Mesenchymal stem cell (in vitro differentiated cells and primary cell): ENCODE measurements around the gene MAU2. TPM values are rescaled to one million over a fixed set of nuclear protein-coding genes. Genes with fewer than 3 reads are reported as not detected.

Source experiments
- DNase-seq: peaks from one replicate; pipeline ENCODE4 v3.0.0-alpha.2; 2013
- H2AFZ ChIP-seq: one replicate; pipeline ENCODE4 v1.6.1; 2013; ENCODE audit warnings: low read depth, mild to moderate bottlenecking, control low read depth, inconsistent platforms, low read length, moderate library complexity
- H2AK5ac ChIP-seq: 2 replicates; pipeline ENCODE4 v1.6.1; 2013; ENCODE audit warnings: low read length, moderate library complexity, mild to moderate bottlenecking, inconsistent platforms; ENCODE audit not compliant: severe bottlenecking
- H2BK120ac ChIP-seq: one replicate; pipeline ENCODE4 v1.6.1; 2013; ENCODE audit warnings: low read depth, mild to moderate bottlenecking, inconsistent platforms, low read length, moderate library complexity
- H2BK12ac ChIP-seq, 2 experiments: one replicate each; pipeline ENCODE4 v1.6.1; 2013; ENCODE audit warnings: inconsistent platforms in 2 of 2, low read length in 2 of 2, mild to moderate bottlenecking in 2 of 2, moderate library complexity in 2 of 2, control low read depth in 1 of 2
- H2BK15ac ChIP-seq: one replicate; pipeline ENCODE4 v1.6.1; 2013; ENCODE audit warnings: mild to moderate bottlenecking, low read depth, inconsistent platforms; ENCODE audit not compliant: poor library complexity, severe bottlenecking
- H2BK5ac ChIP-seq: 2 replicates; pipeline ENCODE4 v1.6.1; 2013; ENCODE audit warnings: low read depth, mild to moderate bottlenecking, low read length, control low read depth, inconsistent platforms; ENCODE audit not compliant: poor library complexity, severe bottlenecking
- H3K14ac ChIP-seq, 2 experiments: one replicate each; pipeline ENCODE4 v1.6.1; 2013; ENCODE audit warnings: inconsistent platforms in 2 of 2, low read length in 2 of 2, control low read depth in 1 of 2, mild to moderate bottlenecking in 1 of 2, moderate library complexity in 1 of 2
- H3K18ac ChIP-seq, 2 experiments: one replicate each; pipeline ENCODE4 v1.6.1; 2013; ENCODE audit warnings: inconsistent platforms in 2 of 2, low read length in 2 of 2, control low read depth in 1 of 2, low read depth in 1 of 2, mild to moderate bottlenecking in 1 of 2
- H3K23ac ChIP-seq, 2 experiments: one replicate each; pipeline ENCODE4 v1.6.1; 2013; ENCODE audit warnings: inconsistent platforms in 2 of 2, low read length in 2 of 2, mild to moderate bottlenecking in 2 of 2, moderate library complexity in 2 of 2, control low read depth in 1 of 2
- H3K27ac ChIP-seq: 2 replicates; pipeline ENCODE4 v1.5.1; 2013; ENCODE audit warnings: mild to moderate bottlenecking, moderate library complexity, low read length, control low read depth, inconsistent platforms; ENCODE audit not compliant: poor library complexity, severe bottlenecking
- H3K27me3 ChIP-seq, 2 experiments: 2 replicates each; pipeline versions ENCODE4 v1.6.1 to v1.7.0; 2013; ENCODE audit warnings: low read length in 2 of 2, mild to moderate bottlenecking in 2 of 2, moderate library complexity in 2 of 2, control low read depth in 1 of 2, inconsistent platforms in 1 of 2; ENCODE audit not compliant: control insufficient read depth in 1 of 2, insufficient read depth in 1 of 2
- H3K36me3 ChIP-seq, 2 experiments: 2 replicates each; pipeline versions ENCODE4 v1.6.1 to v1.7.0; 2013; ENCODE audit warnings: low read length in 2 of 2, control low read depth in 1 of 2, inconsistent platforms in 1 of 2, low read depth in 1 of 2, mild to moderate bottlenecking in 1 of 2; ENCODE audit not compliant: insufficient read depth in 2 of 2, control insufficient read depth in 1 of 2
- H3K4ac ChIP-seq, 2 experiments: one replicate each; pipeline ENCODE4 v1.6.1; 2013; ENCODE audit warnings: inconsistent platforms in 2 of 2, low read length in 2 of 2, mild to moderate bottlenecking in 2 of 2, moderate library complexity in 2 of 2, control low read depth in 1 of 2, low read depth in 1 of 2
- H3K4me1 ChIP-seq: 2 replicates; pipeline ENCODE4 v1.6.1; 2013; ENCODE audit warnings: low read depth, low read length, control low read depth; ENCODE audit not compliant: control insufficient read depth, insufficient read depth
- H3K4me2 ChIP-seq: 2 replicates; pipeline ENCODE4 v1.6.1; 2013; ENCODE audit warnings: low read length, mild to moderate bottlenecking, inconsistent platforms; ENCODE audit not compliant: poor library complexity, severe bottlenecking
- H3K4me3 ChIP-seq, 2 experiments: 2 replicates each; pipeline versions ENCODE4 v1.5.1 to v1.7.0; 2013; ENCODE audit warnings: low read length in 2 of 2, mild to moderate bottlenecking in 2 of 2, control low read depth in 1 of 2, low read depth in 1 of 2; ENCODE audit not compliant: insufficient read depth in 1 of 2
- H3K79me1 ChIP-seq: replicated peaks from 2 replicates; pipeline ENCODE4 v1.6.1; 2013; ENCODE audit warnings: mild to moderate bottlenecking, control low read depth, low read length, inconsistent platforms; ENCODE audit not compliant: poor library complexity, severe bottlenecking
- H3K9ac ChIP-seq: 2 replicates; pipeline ENCODE4 v1.7.0; 2013; ENCODE audit warnings: mild to moderate bottlenecking, low read length, moderate library complexity
- H3K9me3 ChIP-seq: 2 replicates; pipeline ENCODE4 v1.7.0; 2013; ENCODE audit warnings: mild to moderate bottlenecking, low read length; ENCODE audit not compliant: control insufficient read depth
- H4K8ac ChIP-seq: one replicate; pipeline ENCODE4 v1.6.1; 2013; ENCODE audit warnings: inconsistent platforms, mild to moderate bottlenecking, low read length, moderate library complexity
- H4K91ac ChIP-seq: one replicate; pipeline ENCODE4 v1.6.1; 2013; ENCODE audit warnings: mild to moderate bottlenecking, low read length, inconsistent platforms
- WGBS: methylation state at CpG from one replicate; pipeline ENCODE4 v1.1.7; 2013; ENCODE audit warnings: mixed read lengths; 5-methylcytosine and 5-hydroxymethylcytosine counted together
- polyA plus RNA-seq, 2 experiments: library from polyadenylated mRNA; stranded (reverse); fragments of 200-250 nt; gene quantifications; one replicate each; pipeline ENCODE4 v1.2.3, GENCODE V29; 2013

MAU2 gene, protein sequence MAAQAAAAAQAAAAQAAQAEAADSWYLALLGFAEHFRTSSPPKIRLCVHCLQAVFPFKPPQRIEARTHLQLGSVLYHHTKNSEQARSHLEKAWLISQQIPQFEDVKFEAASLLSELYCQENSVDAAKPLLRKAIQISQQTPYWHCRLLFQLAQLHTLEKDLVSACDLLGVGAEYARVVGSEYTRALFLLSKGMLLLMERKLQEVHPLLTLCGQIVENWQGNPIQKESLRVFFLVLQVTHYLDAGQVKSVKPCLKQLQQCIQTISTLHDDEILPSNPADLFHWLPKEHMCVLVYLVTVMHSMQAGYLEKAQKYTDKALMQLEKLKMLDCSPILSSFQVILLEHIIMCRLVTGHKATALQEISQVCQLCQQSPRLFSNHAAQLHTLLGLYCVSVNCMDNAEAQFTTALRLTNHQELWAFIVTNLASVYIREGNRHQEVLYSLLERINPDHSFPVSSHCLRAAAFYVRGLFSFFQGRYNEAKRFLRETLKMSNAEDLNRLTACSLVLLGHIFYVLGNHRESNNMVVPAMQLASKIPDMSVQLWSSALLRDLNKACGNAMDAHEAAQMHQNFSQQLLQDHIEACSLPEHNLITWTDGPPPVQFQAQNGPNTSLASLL
- polyA plus RNA-seq (2013, experiment 1 of 2), result 15.4 TPM
- 16.1 TPM for polyA plus RNA-seq (2013, experiment 2 of 2)

DNA sequence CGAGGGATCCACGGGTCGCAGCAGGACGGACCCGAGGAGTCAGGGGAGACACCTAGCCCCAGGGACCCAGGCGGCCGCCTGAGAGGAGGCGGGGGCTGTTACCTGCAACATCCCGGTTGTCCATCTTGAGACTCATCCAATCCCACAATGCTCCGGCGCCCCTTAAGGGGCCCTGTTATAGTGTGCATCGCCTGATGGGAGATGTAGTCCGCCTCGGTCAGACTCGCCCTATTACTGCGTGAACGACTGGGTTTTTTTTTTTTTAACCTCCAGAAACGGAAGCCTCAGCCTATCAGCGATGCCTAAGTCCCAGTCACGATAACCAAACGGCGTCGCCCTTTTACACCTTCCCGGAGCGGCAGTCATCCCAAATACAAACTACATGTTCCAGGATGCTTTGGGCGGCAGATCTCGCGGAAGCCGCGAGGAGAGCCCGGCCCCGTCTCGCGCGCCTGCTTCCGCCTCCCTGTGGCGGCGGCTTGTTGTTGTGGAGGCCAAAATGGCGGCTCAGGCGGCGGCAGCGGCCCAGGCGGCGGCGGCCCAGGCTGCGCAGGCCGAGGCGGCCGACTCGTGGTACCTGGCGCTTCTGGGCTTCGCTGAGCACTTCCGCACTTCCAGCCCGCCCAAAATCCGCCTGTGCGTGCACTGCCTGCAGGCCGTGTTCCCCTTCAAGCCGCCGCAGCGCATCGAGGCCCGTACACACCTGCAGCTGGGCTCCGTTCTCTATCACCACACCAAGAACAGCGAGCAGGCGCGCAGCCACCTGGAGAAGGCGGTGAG lies at the start of gene MAU2, which contains the start of gene SUGP1:
Gene MAU2, plus strand, starts transcription at position 469 of the 780 bp plus-strand sequence. Its CDS starts 31 bp downstream, at position 500.
Gene SUGP1, minus strand, starts transcription at position 149 of the 780 bp plus-strand sequence. Its CDS starts 13 bp downstream, at position 136.
- peaks cover 31% of the 10 kb centered on the region in 2 experiments for H3K36me3 ChIP-seq
- peaks cover 26% of the 10 kb centered on the region for H3K79me1 ChIP-seq
- peak within 1 kb of the TSS in 1 of 2 experiments; percentile 73 for H2BK12ac ChIP-seq
- peak within 1 kb of the TSS; percentile 96 for H4K8ac ChIP-seq
- peak within 1 kb of the TSS; percentile 87 for H3K4me2 ChIP-seq
- WGBS, result 1% methylated on average over 50 of the region's 67 CpGs
- H3K18ac ChIP-seq, result peak within 1 kb of the TSS; percentile 92 to 95
- H2BK15ac ChIP-seq, result peak within 1 kb of the TSS; percentile 73
- H3K27me3 ChIP-seq, result no peaks in the 10 kb centered on the region
- peak within 1 kb of the TSS; percentile 89 for H2BK5ac ChIP-seq
- H3K4me1 ChIP-seq, result peaks cover 14% of the 10 kb centered on the region
- H3K9me3 ChIP-seq, result no peaks in the 10 kb centered on the region
- DNase-seq, result peak; percentile 96
- peak within 1 kb of the TSS; percentile 94 for H3K27ac ChIP-seq
- H3K23ac ChIP-seq, result peak within 1 kb of the TSS; percentile 83 to 92
- no peak within 1 kb of the TSS for H2AK5ac ChIP-seq
- H3K4me3 ChIP-seq, result peak within 1 kb of the TSS; percentile 83 to 99
- H3K9ac ChIP-seq, result peak within 1 kb of the TSS; percentile 95
- H3K14ac ChIP-seq, result peak within 1 kb of the TSS in 1 of 2 experiments; percentile 66
- H2AFZ ChIP-seq, result peak within 1 kb of the TSS; percentile 56
- H3K4ac ChIP-seq, result peak within 1 kb of the TSS; percentile 94 to 95
- H2BK120ac ChIP-seq, result peak within 1 kb of the TSS; percentile 65
- H4K91ac ChIP-seq, result peak within 1 kb of the TSS; percentile 85

- peaks cover 24% of the 10 kb centered on the region for H3K4me1 ChIP-seq
- peak overlapping the region in 1 of 2 experiments; percentile 35 for H3K4ac ChIP-seq
- H3K4me2 ChIP-seq, result peak overlapping the region; percentile 65
- no peak overlapping the region for H3K27ac ChIP-seq
- 94% methylated on average over 8 of the region's 8 CpGs for WGBS
- peak overlapping the region; percentile 7 for H2AK5ac ChIP-seq
- H2AFZ ChIP-seq, result no peak overlapping the region
- H2BK5ac ChIP-seq, result no peak overlapping the region
- no peak overlapping the region for H2BK15ac ChIP-seq
- H3K23ac ChIP-seq, result no peak overlapping the region
- no peak overlapping the region for H2BK120ac ChIP-seq
- no peak overlapping the region for H3K9ac ChIP-seq
- H3K36me3 ChIP-seq, result peaks cover 16 to 29% of the 10 kb centered on the region in 2 experiments
- H2BK12ac ChIP-seq, result no peak overlapping the region
- H3K14ac ChIP-seq, result no peak overlapping the region
- H3K9me3 ChIP-seq, result no peaks in the 10 kb centered on the region
- no peak for DNase-seq
- H3K79me1 ChIP-seq, result peaks cover 5% of the 10 kb centered on the region
- peak overlapping the region; percentile 61 for H4K8ac ChIP-seq
- H3K18ac ChIP-seq, result no peak overlapping the region
- H4K91ac ChIP-seq, result peak overlapping the region; percentile 11
- no peak overlapping the region for H3K4me3 ChIP-seq
- peaks cover 12 to 43% of the 10 kb centered on the region in 2 experiments for H3K27me3 ChIP-seq
Observed at GRCh38 chr19:19271828-19272599, 48.6 kb upstream of the MAU2 start.

DNA sequence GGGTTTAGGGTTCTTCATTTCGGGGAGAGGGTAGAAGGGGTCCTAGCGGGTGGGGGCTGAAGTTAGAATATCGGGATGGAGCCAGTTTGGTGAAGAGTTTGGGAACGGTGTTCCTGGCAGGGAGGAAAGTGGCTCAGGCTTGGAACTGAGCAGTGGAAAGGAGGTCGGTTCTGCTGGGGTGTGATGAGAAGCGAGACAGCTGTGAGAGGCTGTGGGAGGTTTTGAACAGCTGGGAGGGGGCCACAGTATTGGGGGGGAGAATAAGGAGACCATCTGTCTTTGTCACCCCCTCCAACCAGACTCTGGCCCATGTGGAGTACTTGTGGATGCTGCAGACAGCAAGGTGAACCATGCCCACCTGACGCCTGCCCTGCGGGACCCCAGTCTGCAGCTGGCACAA lies 46.5 kb upstream of the MAU2 start:
- no peak overlapping the region for H2AK5ac ChIP-seq
- H2BK120ac ChIP-seq, result no peak overlapping the region
- no peaks in the 10 kb centered on the region for H3K9me3 ChIP-seq
- H2BK15ac ChIP-seq, result no peak overlapping the region
- no peak overlapping the region for H4K8ac ChIP-seq
- peaks cover 40% of the 10 kb centered on the region for H3K4me1 ChIP-seq
- H3K27ac ChIP-seq, result no peak overlapping the region
- no peak overlapping the region for H3K4me2 ChIP-seq
- H3K79me1 ChIP-seq, result peaks cover 5% of the 10 kb centered on the region
- no peak overlapping the region for H3K14ac ChIP-seq
- peaks cover 35 to 45% of the 10 kb centered on the region in 2 experiments for H3K36me3 ChIP-seq
- H2AFZ ChIP-seq, result no peak overlapping the region
- H3K9ac ChIP-seq, result no peak overlapping the region
- H3K4ac ChIP-seq, result no peak overlapping the region
- no peak overlapping the region for H2BK12ac ChIP-seq
- no peak for DNase-seq
- no peak overlapping the region for H2BK5ac ChIP-seq
- H3K27me3 ChIP-seq, result peaks cover 10 to 37% of the 10 kb centered on the region in 2 experiments
- no peak overlapping the region for H3K23ac ChIP-seq
- no peak overlapping the region for H3K18ac ChIP-seq
- no peak overlapping the region for H3K4me3 ChIP-seq
- no peak overlapping the region for H4K91ac ChIP-seq
- WGBS, result 89% methylated on average over 8 of the region's 8 CpGs
